Lung (tissue), 12 donors: ENCODE results near the gene MAP3K7CL. TPM values are rescaled to one million over a fixed set of nuclear protein-coding genes. Genes with fewer than 3 reads are reported as not detected.
A peak's percentile ranks its signal among the peaks of the same experiment; 100 is the strongest.

Experiments
- ATAC-seq: fragments of 200-7000 bp; cut with Tn5 transposase; one replicate; pipeline ENCODE4 v1.9.1; 2020; ENCODE audit warnings: moderate number of reproducible peaks; ENCODE audit not compliant: insufficient read depth, low FRiP score
- DNase-seq, 3 donors: peaks; one replicate each; pipeline ENCODE4 v3.0.0-alpha.2; 2013 to 2017
- H3K27ac ChIP-seq, 2 donors: one replicate each; pipeline ENCODE4 v1.5.1; 2013; ENCODE audit warnings: mild to moderate bottlenecking in 2 of 2, moderate library complexity in 2 of 2, control low read depth in 1 of 2, inconsistent platforms in 1 of 2, low read depth in 1 of 2, low read length in 1 of 2
- H3K27me3 ChIP-seq, 3 donors: one replicate each; pipeline ENCODE4 v1.5.1; 2013; ENCODE audit warnings: low read length in 2 of 3; ENCODE audit not compliant: control insufficient read depth in 3 of 3, insufficient read depth in 3 of 3
- H3K36me3 ChIP-seq, 4 donors: one replicate each; pipeline ENCODE4 v1.5.1; 2013; ENCODE audit warnings: low read length in 4 of 4, mild to moderate bottlenecking in 1 of 4, moderate library complexity in 1 of 4; ENCODE audit not compliant: control insufficient read depth in 4 of 4, insufficient read depth in 4 of 4
- H3K4me1 ChIP-seq, 5 donors: one replicate each; pipeline ENCODE4 v1.5.1; 2013; ENCODE audit warnings: low read length in 5 of 5, mild to moderate bottlenecking in 2 of 5, moderate library complexity in 1 of 5; ENCODE audit not compliant: control insufficient read depth in 5 of 5, insufficient read depth in 5 of 5
- H3K4me3 ChIP-seq: one replicate; pipeline ENCODE4 v1.5.1; 2013; ENCODE audit warnings: mild to moderate bottlenecking, control low read depth, moderate library complexity
- H3K9ac ChIP-seq, 2 donors: one replicate each; pipeline ENCODE4 v1.5.1; 2013; ENCODE audit warnings: low read length in 2 of 2, control low read depth in 1 of 2; ENCODE audit not compliant: insufficient read depth in 1 of 2
- H3K9me3 ChIP-seq, 4 donors: one replicate each; pipeline ENCODE4 v1.5.1; 2013; ENCODE audit warnings: low read length in 3 of 4, mild to moderate bottlenecking in 1 of 4, moderate library complexity in 1 of 4; ENCODE audit not compliant: control insufficient read depth in 4 of 4, insufficient read depth in 3 of 4
- CTCF ChIP-seq: IDR thresholded peaks from 2 replicates; pipeline ENCODE4 v1.5.1; 2012; ENCODE audit warnings: mild to moderate bottlenecking; ENCODE audit errors: control extremely low read depth, extremely low read depth
- WGBS, 2 donors: extraction: QIAGEN DNeasy Blood & Tissue Kit; methylation state at CpG; one replicate each; pipeline ENCODE4 v1.1.7; 2013; 5-methylcytosine and 5-hydroxymethylcytosine counted together
- polyA plus RNA-seq, 2 donors: library from polyadenylated mRNA; stranded (reverse); fragments of 200-250 nt; gene quantifications; one replicate each; pipeline ENCODE4 v1.2.1, GENCODE V29; 2013
- total RNA-seq, 2 donors: library from RNA; depleted of rRNA in 1 of 2; stranded (reverse); fragments of >200 nt in 1 of 2; gene quantifications; one replicate each; pipeline ENCODE4 v1.2.1, GENCODE V29; 2014 to 2021
- donor health status: control.
- donor health status: control.
- donor health status: Bipolar disorder and iron deficiency.
- donor health status: healthy.
- donor health status: DM: yes; HTN: yes; CAD: no.

MAP3K7CL gene
- total and polyA plus RNA-seq, 4 donors: 5.6 to 15.1 (median 8.3) TPM

- Histone ChIP-seq H3K27ac (peak overlapping the region in 1 of 2 donors; percentile 21), H3K27me3 (no peaks in the 10 kb centered on the region), H3K9ac (no peak overlapping the region), H3K9me3 (no peaks in the 10 kb centered on the region), H3K4me3 (no peak overlapping the region), H3K36me3 (no peaks in the 10 kb centered on the region), H3K4me1 (peaks cover 0 to 7% (median 0%) of the 10 kb centered on the region in 5 donors)
- TF ChIP-seq CTCF: no peak
- no peak for DNase-seq
- peak; percentile 41 for ATAC-seq
- 65 to 68% methylated on average over 9 of the region's 9 CpGs for WGBS, 2 donors
Observed at GRCh38 chr21:29208044-29208681, 77.7 kb downstream of the MAP3K7CL start.

- peak; percentile 58 for ATAC-seq
- Histone ChIP-seq H3K4me3 (no peak overlapping the region), H3K27ac (peak overlapping the region in 1 of 2 donors; percentile 21), H3K4me1 (peaks cover 0 to 8% (median 0%) of the 10 kb centered on the region in 5 donors), H3K27me3 (no peaks in the 10 kb centered on the region), H3K36me3 (no peaks in the 10 kb centered on the region), H3K9ac (no peak overlapping the region), H3K9me3 (no peaks in the 10 kb centered on the region)
- peak in 2 of 3 donors; percentile 61 to 70 for DNase-seq
- TF ChIP-seq CTCF: no peak
- WGBS, 2 donors: 20 to 22% methylated on average over 1 of the region's 1 CpG
Observed at GRCh38 chr21:29208682-29209059, 78.2 kb downstream of the MAP3K7CL start.

- H3K4me1 ChIP-seq: peaks cover 0 to 12% (median 0%) of the 10 kb centered on the region in 5 donors
- H3K36me3 ChIP-seq: no peaks in the 10 kb centered on the region
- ATAC-seq (no peak), DNase-seq (no peak)
- H3K4me3 ChIP-seq: no peak overlapping the region
- no peak for TF ChIP-seq CTCF
- no peak overlapping the region for H3K27ac ChIP-seq
- H3K27me3 ChIP-seq: no peaks in the 10 kb centered on the region
- no peak overlapping the region for H3K9ac ChIP-seq
- H3K9me3 ChIP-seq: peaks cover 0 to 4% (median 0%) of the 10 kb centered on the region in 4 donors
Observed at GRCh38 chr21:29209696-29210095, 79.3 kb downstream of the MAP3K7CL start.

- ATAC-seq (no peak), DNase-seq (no peak)
- Histone ChIP-seq H3K27ac (no peak overlapping the region), H3K4me3 (no peak overlapping the region), H3K9me3 (peaks cover 0 to 4% (median 0%) of the 10 kb centered on the region in 4 donors), H3K4me1 (peaks cover 0 to 12% (median 0%) of the 10 kb centered on the region in 5 donors), H3K36me3 (no peaks in the 10 kb centered on the region), H3K27me3 (no peaks in the 10 kb centered on the region), H3K9ac (no peak overlapping the region)
- no peak for TF ChIP-seq CTCF
Observed at GRCh38 chr21:29211205-29211604, 80.8 kb downstream of the MAP3K7CL start.
